Ascending aorta (tissue), 2 donors: Measurements from ENCODE around the gene TRIM9. TPM values are rescaled to one million over a fixed set of nuclear protein-coding genes. Genes with fewer than 3 reads are reported as not detected.

ENCODE experiments used
- DNase-seq, 2 donors: peaks; one replicate each; pipeline ENCODE4 v3.0.0-alpha.2; 2019; ENCODE audit warnings: low spot score in 2 of 2
- H3K27ac ChIP-seq, 2 donors: fragments of 200-600 bp; sonication (generic); one replicate each; pipeline ENCODE4 v1.5.1; 2016 to 2017; ENCODE audit warnings: mild to moderate bottlenecking in 1 of 2
- H3K27me3 ChIP-seq: fragments of 200-600 bp; sonication (generic); one replicate; pipeline ENCODE4 v1.5.1; 2017
- H3K36me3 ChIP-seq, 2 donors: fragments of 200-600 bp; sonication (generic); one replicate each; pipeline ENCODE4 v1.5.1; 2016
- H3K4me1 ChIP-seq, 2 donors: fragments of 200-600 bp; sonication (generic); one replicate each; pipeline ENCODE4 v1.5.1; 2016 to 2017; ENCODE audit warnings: mild to moderate bottlenecking in 1 of 2
- H3K4me3 ChIP-seq, 2 donors: fragments of 200-600 bp; sonication (generic); one replicate each; pipeline ENCODE4 v1.5.1; 2016 to 2017; ENCODE audit warnings: mild to moderate bottlenecking in 1 of 2
- H3K9me3 ChIP-seq, 2 donors: fragments of 200-600 bp; sonication (generic); one replicate each; pipeline ENCODE4 v1.5.1; 2016
- CTCF ChIP-seq, 3 experiments: fragments of 200-600 bp in 2 of 3; fragments of 450-650 bp in 1 of 3; sonication (generic) in 2 of 3; IDR thresholded peaks; one replicate each; pipeline ENCODE4 v1.5.1; 2016 to 2019; ENCODE audit warnings: antibody characterized with exemption in 3 of 3, mild to moderate bottlenecking in 1 of 3, moderate library complexity in 1 of 3
- intact Hi-C: fragments of 100-400 bp; cut with DNase I; formaldehyde crosslinking; loops from one replicate; pipeline ENCODE4 v1.15.1; 2023
- total RNA-seq: library from RNA; depleted of rRNA; stranded (reverse); fragments of >200 nt; gene quantifications from one replicate; pipeline ENCODE4 v1.1.0, GENCODE V29; 2016

TRIM9 gene
- total RNA-seq, 1 donor from 2014 or later: 4.2 TPM

GRCh38 chr14:51067295-51067694 lies 27.6 kb downstream of the TRIM9 start:
- H3K27ac ChIP-seq: no peak overlapping the region

GRCh38 chr14:51066576-51066975 lies 28.3 kb downstream of the TRIM9 start:
- DNase-seq: no peak
- no peaks in the 10 kb centered on the region for H3K27me3 ChIP-seq
- no peaks in the 10 kb centered on the region for H3K4me1 ChIP-seq
- no peak for TF ChIP-seq CTCF (IDR thresholded peaks at IDR 0.05)
- no peak overlapping the region for H3K4me3 ChIP-seq
- no peak overlapping the region for H3K27ac ChIP-seq
- intact Hi-C loops: no loop called here
- H3K9me3 ChIP-seq: peaks cover 0 to 6% of the 10 kb centered on the region in 2 donors
- H3K36me3 ChIP-seq: no peaks in the 10 kb centered on the region

More at GRCh38 chr14:51067295-51067694, 27.6 kb downstream of the TRIM9 start:
- H3K36me3 ChIP-seq: no peaks in the 10 kb centered on the region
- intact Hi-C loops: no loop called here
- no peak for TF ChIP-seq CTCF (IDR thresholded peaks at IDR 0.05)
- H3K27me3 ChIP-seq: no peaks in the 10 kb centered on the region
- H3K4me3 ChIP-seq: no peak overlapping the region
- no peak for DNase-seq
- no peaks in the 10 kb centered on the region for H3K4me1 ChIP-seq
- peaks cover 0 to 6% of the 10 kb centered on the region in 2 donors for H3K9me3 ChIP-seq

GRCh38 chr14:51059032-51059431 lies 35.9 kb downstream of the TRIM9 start:
- Histone ChIP-seq H3K27ac (no peak overlapping the region), H3K4me3 (no peak overlapping the region), H3K36me3 (no peaks in the 10 kb centered on the region), H3K27me3 (no peaks in the 10 kb centered on the region), H3K9me3 (peaks cover 0 to 6% of the 10 kb centered on the region in 2 donors), H3K4me1 (no peaks in the 10 kb centered on the region)
- DNase-seq: no peak
- intact Hi-C loops: no loop called here
- TF ChIP-seq CTCF (IDR thresholded peaks at IDR 0.05): no peak

GRCh38 chr14:51058382-51058781 lies 36.5 kb downstream of the TRIM9 start:
- Histone ChIP-seq H3K36me3 (no peaks in the 10 kb centered on the region), H3K9me3 (peaks cover 0 to 6% of the 10 kb centered on the region in 2 donors), H3K27me3 (no peaks in the 10 kb centered on the region), H3K27ac (no peak overlapping the region), H3K4me3 (no peak overlapping the region), H3K4me1 (no peaks in the 10 kb centered on the region)
- TF ChIP-seq CTCF (IDR thresholded peaks at IDR 0.05): no peak
- DNase-seq: no peak
- intact Hi-C loops: no loop called here

GRCh38 chr14:51056421-51056820 lies 38.5 kb downstream of the TRIM9 start:
- H3K27me3 ChIP-seq: no peaks in the 10 kb centered on the region
- no peaks in the 10 kb centered on the region for H3K4me1 ChIP-seq
- no peak overlapping the region for H3K27ac ChIP-seq
- no peaks in the 10 kb centered on the region for H3K36me3 ChIP-seq
- no peaks in the 10 kb centered on the region for H3K9me3 ChIP-seq
- DNase-seq: no peak
- H3K4me3 ChIP-seq: no peak overlapping the region
- intact Hi-C loops: no loop called here
- no peak for TF ChIP-seq CTCF (IDR thresholded peaks at IDR 0.05)

- H3K27me3 ChIP-seq: no peaks in the 10 kb centered on the region
- H3K27ac ChIP-seq: no peak overlapping the region
- no peaks in the 10 kb centered on the region for H3K4me1 ChIP-seq
- no peaks in the 10 kb centered on the region for H3K9me3 ChIP-seq
- no peak overlapping the region for H3K4me3 ChIP-seq
- intact Hi-C loops: no loop called here
- DNase-seq: no peak
- H3K36me3 ChIP-seq: no peaks in the 10 kb centered on the region
- TF ChIP-seq CTCF (IDR thresholded peaks at IDR 0.05): no peak
Observed at GRCh38 chr14:51053157-51053556, 41.7 kb downstream of the TRIM9 start.
